ENCODE measurements around the gene AZGP1.

Gene AZGP1

DNA sequence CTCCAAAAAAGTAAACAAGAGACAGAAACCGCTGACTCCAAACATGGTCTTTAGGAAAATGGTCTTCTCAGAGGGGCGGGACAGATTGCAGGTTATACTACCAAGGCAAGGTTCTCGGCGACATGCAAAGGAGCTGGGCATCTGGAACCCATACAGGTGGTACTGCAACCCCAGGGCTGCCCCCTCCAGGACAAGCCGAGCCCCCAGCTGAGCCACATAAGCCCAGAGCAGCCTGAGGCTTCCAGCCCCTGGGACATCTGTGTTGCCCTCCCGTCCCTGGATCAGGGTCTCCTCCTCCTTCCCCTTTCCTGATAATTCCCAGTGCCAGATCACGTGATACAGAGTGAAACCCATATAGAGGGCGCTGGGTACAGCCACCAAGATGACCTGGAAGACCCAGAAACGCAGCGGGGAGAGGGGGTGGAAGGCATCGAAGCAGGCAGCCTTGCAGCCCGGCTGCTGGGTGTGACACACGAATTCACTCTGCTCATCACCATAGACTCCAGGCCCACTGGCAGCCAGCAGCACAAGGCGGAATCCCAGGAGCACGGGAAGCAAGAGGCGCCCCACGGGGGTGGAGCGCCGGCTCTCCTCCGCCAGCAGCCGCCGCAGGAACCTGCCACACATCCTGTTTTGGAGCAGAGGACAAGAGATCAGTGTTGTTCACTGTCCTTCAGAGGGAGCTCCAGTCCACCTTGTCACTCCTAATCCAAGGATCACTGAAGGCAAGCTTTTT is 46.7 kb downstream of the AZGP1 start, which contains the start of gene GJC3:
Gene GJC3, minus strand, starts transcription at position 627 of the 736 bp plus-strand sequence. Its CDS starts 0 bp downstream, at position 627.
- no peak within 1 kb of the TSS for H3K4me3 ChIP-seq (ENCODE audit: low read depth, low read length)
- DNase-seq (ENCODE audit: low read depth), result no peak
- TF ChIP-seq, protein P1, sequence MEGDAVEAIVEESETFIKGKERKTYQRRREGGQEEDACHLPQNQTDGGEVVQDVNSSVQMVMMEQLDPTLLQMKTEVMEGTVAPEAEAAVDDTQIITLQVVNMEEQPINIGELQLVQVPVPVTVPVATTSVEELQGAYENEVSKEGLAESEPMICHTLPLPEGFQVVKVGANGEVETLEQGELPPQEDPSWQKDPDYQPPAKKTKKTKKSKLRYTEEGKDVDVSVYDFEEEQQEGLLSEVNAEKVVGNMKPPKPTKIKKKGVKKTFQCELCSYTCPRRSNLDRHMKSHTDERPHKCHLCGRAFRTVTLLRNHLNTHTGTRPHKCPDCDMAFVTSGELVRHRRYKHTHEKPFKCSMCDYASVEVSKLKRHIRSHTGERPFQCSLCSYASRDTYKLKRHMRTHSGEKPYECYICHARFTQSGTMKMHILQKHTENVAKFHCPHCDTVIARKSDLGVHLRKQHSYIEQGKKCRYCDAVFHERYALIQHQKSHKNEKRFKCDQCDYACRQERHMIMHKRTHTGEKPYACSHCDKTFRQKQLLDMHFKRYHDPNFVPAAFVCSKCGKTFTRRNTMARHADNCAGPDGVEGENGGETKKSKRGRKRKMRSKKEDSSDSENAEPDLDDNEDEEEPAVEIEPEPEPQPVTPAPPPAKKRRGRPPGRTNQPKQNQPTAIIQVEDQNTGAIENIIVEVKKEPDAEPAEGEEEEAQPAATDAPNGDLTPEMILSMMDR (IDR thresholded peaks at IDR 0.05; ENCODE audit: low read depth, low read length, missing control alignments), result peak; percentile 23

DNA sequence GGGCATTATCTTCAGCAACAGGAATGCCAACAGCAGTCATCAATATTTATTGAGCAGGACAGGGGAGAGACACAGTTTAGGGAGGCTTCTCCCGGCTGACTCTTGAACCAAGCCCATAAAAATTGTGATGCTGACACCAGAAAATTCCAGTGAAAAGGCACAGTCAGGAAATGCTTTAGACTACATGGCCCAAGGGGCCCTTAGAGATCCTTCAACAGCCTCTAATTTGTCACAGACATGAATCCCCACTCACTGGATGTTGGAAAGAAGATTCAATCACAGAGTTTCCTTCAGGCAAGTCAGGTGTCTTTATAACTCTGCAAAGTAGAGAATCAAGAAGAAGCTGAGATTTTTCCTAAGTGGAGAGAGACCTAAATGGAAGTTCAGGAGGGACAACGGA is 47.6 kb downstream of the AZGP1 start:
- no peak for DNase-seq (ENCODE audit: low read depth)
- no peak overlapping the region for H3K4me3 ChIP-seq (ENCODE audit: low read depth, low read length)
- TF ChIP-seq, protein P1 (IDR thresholded peaks at IDR 0.05; ENCODE audit: low read depth, low read length, missing control alignments), result no peak

DNA sequence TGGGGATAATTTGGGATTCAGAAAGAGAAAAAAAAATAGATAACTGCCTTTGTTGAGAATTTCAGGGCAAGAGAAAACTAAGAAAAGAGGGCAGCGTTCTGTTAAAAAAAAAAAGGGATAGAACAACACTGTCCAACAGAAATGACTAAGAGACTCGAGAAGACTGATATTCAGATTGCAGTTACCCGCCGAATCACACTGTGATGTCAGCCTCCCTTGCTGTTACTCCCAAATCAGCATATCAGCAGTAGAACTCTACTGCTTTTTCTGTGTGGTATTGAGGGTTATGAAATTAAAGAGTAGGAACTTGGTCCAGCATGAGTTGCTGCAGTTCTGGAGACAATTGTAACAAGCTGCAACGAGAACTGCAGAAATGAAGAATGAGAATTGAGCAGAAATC is 48.3 kb downstream of the AZGP1 start:
- no peak for DNase-seq (ENCODE audit: low read depth)
- TF ChIP-seq, protein P1 (IDR thresholded peaks at IDR 0.05; ENCODE audit: low read depth, low read length, missing control alignments), result no peak
- no peak overlapping the region for H3K4me3 ChIP-seq (ENCODE audit: low read depth, low read length)

DNA sequence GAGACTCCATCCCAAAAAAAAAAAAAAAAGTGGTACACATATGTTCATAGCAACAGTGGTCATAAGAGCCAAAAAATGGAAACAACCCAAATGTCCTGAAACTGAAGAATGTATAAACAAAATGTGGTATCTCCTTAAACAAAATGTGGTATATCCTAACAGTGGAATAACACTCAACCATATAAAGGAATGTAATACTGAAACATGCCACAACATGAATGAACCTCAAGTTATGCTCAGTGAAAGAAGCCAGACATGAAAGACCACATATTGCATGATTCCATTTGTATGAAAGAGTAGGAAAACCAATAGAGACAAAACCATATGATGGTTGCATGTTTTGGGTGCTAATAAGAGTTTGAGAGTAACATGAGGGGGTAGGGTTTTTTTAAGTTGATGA is 49.5 kb downstream of the AZGP1 start:
- TF ChIP-seq, protein P1 (IDR thresholded peaks at IDR 0.05; ENCODE audit: low read depth, low read length, missing control alignments), result no peak
- no peak for DNase-seq (ENCODE audit: low read depth)
- H3K4me3 ChIP-seq (ENCODE audit: low read depth, low read length), result no peak overlapping the region

DNA sequence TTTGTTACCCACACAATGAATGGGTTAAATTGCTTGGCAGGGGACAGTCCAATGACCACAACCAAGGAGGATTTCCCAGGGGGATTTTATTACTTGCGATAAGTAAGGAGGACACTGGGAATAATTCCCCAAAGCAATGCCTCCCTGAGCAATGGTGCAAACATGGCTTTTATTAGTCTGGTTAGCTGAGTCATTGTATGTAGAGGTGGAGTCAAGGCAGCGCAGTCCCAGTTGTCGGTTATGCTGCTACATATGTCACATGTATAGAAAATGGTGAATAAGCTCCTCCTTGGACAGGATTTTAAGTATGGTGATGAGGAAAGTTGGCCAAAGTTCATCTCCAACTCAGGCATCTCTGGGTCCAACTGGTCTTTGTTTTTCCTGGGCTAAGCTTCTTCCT is 52.6 kb downstream of the AZGP1 start:
- TF ChIP-seq, protein P1 (IDR thresholded peaks at IDR 0.05; ENCODE audit: low read depth, low read length, missing control alignments), result no peak
- no peak overlapping the region for H3K4me3 ChIP-seq (ENCODE audit: low read depth, low read length)
- DNase-seq (ENCODE audit: low read depth), result no peak

DNA sequence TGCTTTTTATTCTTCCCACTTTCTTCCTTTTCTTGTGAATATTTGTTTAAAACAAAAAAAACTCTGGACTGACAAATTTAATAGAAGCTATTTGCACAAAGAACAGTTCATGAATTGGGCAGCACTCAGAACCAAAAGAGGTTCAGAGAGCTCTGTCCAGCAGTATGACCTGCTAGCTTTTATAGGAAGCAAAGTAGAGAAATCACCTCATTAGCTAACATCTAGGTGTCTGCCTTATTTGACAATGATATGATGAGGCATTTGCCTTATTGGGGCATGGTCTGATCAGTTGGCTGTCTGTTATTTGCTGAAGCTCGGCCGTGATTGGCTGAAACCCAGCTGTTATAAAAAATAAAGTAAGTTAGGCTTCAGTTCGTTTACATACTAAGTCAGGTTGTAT is 55.7 kb downstream of the AZGP1 start:
- no peak for DNase-seq (ENCODE audit: low read depth)
- H3K4me3 ChIP-seq (ENCODE audit: low read depth, low read length), result peak overlapping the region; percentile 98
- TF ChIP-seq, protein P1 (IDR thresholded peaks at IDR 0.05; ENCODE audit: low read depth, low read length, missing control alignments), result no peak

DNA sequence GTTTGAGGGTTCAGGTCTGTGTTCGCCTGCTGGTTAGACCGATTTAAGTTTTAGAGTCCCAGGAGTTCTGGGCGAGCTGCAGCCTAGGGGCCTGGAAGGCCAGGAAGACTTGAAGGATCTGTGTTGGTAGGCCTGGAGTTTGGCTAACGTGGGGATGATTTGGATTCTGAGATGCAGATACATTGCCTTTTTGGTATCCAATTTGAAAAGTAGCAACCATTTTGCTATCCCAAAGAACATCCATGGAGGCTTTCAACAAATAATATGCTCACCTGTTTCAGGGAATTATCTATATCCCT is 56.1 kb downstream of the AZGP1 start:
- peak overlapping the region; percentile 98 for H3K4me3 ChIP-seq (ENCODE audit: low read depth, low read length)
- TF ChIP-seq, protein P1 (IDR thresholded peaks at IDR 0.05; ENCODE audit: low read depth, low read length, missing control alignments), result no peak
- no peak for DNase-seq (ENCODE audit: low read depth)
